HG03469 (cell line): ENCODE measurements around the gene NTRK1.

Experiments
- ATAC-seq: cut with Tn5 transposase; IDR thresholded peaks from one replicate; pipeline ENCODE4 v1.9.1; 2021; ENCODE audit warnings: mild to moderate bottlenecking, moderate library complexity, moderate number of reproducible peaks; ENCODE audit not compliant: unreplicated experiment

The NTRK1 gene

GRCh38 chr1:156856282-156856785, 4.3 kb upstream of the NTRK1 start:
- no peak for ATAC-seq

- no peak for ATAC-seq
These were observed 3.1 kb upstream of the NTRK1 start for GRCh38 chr1:156857532-156857931.

DNA sequence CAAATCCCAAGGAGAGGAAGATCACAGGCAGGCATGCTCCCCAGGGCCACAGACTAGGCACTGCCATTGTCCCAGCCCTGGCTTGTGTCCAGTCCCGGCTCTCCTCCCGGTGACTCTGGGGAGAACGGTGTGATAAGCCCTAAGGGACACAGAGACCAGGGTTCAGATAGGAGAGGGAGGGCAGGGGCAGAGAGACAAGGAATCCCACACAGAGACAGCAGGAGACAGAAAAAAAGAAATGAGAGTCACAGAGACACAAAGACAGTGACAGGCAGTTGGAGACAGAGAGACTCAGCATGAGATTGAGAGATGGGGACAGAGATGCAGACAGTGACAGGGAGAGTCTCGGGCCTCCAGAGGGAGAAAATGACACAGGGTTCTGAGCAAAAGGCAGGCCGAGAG, 2.1 kb upstream of the NTRK1 start:
- no peak for ATAC-seq

- ATAC-seq, result no peak
These were observed 1.6 kb upstream of the NTRK1 start, which contains the start of gene INSRR for GRCh38 chr1:156858959-156859522. Gene INSRR (minus strand): TSS chr1:156859117. CDS start chr1:156858621, 496 bp downstream.

- ATAC-seq, result no peak
These were observed 1.0 kb upstream of the NTRK1 start for GRCh38 chr1:156859523-156860112.

- no peak for ATAC-seq
These were observed 495 bp upstream of the NTRK1 start for GRCh38 chr1:156860113-156860627.

DNA sequence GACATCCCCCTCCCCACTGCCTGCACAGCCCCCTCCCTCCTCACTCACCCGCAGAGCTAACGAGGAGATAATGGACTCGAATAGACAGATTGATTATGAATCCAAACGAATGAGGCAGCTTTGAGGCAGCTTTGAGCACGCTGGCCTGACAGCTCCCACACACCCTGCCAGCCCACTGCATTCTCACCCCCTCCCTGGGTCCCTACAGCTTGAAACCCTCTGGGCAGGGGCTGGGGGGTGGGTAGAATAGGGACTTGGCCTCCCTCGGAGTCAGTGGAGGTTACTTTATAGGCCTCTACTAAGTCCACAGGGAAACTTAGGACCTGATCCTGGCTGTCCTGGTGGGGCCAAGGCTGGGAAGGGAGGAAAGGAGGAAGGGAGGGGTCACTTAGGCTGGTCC, 1.9 kb downstream of the NTRK1 start:
- ATAC-seq, result no peak

- ATAC-seq, result no peak
These were observed 2.4 kb downstream of the NTRK1 start for GRCh38 chr1:156862997-156863599.

- no peak for ATAC-seq
These were observed 3.0 kb downstream of the NTRK1 start for GRCh38 chr1:156863631-156864030.

GRCh38 chr1:156864796-156865195, 4.1 kb downstream of the NTRK1 start:
- no peak for ATAC-seq

DNA sequence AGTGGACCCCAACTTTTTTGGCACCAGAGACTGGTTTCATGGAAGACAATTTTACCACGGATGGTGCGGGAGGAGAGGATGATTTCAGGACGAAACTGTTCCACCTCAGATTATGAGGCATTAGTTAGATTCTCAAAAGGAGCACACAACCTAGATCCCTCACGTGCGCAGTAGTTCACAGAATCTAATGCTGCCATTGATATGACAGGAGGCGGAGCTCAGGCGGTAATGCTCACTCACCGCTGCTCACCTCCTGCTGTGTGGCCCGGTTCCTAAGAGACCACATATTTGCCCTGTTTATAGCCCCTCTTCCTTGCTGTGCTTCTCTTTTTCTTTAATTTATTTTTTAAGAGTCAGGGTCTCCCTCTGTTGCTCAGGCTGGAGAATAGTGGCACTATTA, 4.6 kb downstream of the NTRK1 start:
- no peak for ATAC-seq

DNA sequence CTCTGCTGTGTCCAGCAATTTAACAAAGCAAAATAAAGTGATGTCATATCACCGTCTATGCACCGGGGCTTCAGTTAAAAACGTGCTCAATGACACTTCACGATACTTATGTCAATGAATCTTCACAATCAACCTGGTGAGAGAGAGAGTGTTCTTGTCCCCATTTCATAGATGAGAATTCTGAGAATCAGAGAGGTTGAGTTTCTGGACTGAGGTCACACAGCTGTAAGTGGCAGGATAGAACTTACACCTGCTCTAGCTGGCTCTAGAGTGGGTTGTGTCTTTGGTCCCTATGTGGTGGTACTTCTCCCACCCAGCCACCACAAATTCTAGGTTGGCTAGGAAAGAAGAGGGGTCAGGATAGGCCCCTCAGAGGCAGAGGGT, 5.2 kb downstream of the NTRK1 start:
- no peak for ATAC-seq

DNA sequence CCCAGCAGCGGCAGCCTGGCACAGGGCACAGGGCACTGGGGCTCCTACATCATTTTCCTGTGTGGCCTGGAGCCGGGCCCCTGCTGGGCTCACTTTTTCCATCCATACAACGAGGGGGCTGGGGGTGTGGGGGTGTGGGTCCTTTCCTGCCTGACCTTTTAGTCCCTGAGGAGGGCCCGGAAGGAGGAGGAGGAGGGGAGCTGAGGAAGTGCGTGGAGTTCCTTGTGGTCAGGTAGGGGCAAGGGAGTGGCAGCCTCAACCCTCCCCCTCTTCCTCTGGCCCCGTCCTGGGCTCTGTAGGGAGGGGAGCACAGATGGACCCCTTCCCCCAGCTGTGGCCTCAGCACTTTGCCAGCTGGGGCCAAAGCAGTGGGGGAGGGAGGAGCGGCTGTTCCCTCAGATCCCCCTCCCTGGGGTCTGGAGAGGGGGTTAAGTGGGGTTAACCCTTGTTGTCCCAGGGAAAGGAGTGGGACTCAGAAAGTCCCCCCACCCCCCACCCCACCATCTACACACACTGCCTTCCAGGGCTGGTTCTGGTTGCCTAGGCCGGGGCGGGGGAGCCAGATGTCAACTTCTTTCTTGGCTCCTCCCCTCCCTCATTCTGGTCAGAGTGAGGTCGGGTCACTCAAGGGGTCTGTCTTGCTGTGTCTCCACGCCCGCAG, 5.7 kb downstream of the NTRK1 start:
- no peak for ATAC-seq

DNA sequence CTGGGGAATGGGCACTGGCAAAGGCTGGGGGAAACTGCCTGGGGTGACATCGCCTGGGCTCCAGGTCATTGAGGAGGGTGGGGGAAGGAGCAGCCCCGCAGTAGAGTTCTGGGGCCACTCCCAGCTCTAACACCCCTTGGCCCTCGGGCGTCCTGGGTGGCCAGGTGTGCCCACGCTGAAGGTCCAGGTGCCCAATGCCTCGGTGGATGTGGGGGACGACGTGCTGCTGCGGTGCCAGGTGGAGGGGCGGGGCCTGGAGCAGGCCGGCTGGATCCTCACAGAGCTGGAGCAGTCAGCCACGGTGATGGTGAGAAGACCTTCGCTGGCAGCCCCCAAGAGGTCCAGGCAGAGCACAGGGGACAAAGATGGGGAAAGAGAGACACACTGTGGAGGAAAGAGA, 7.7 kb downstream of the NTRK1 start:
- no peak for ATAC-seq

DNA sequence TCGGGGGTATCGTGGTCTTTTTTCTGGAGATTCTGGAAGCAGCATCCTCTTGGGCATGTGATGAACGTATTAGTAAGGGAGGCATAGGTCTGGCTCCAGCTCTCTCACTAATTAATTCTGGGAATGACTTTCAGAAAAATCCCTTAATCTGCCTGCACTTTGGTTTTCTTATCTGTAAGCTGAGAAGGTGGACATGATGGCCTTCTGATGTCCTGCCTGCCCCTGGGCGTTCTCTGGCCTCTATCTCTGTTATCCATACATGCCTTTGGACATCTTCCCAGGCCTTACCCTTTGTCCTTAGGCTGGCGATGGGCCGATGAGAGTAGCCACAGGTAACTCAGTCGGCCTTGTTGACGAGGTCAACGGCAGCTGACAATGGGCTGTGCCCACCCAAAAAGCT, 8.8 kb downstream of the NTRK1 start:
- ATAC-seq, result no peak

GRCh38 chr1:156873659-156874058, 13.0 kb downstream of the NTRK1 start:
- ATAC-seq, result no peak

- no peak for ATAC-seq
These were observed 13.5 kb downstream of the NTRK1 start for GRCh38 chr1:156874142-156874541.

DNA sequence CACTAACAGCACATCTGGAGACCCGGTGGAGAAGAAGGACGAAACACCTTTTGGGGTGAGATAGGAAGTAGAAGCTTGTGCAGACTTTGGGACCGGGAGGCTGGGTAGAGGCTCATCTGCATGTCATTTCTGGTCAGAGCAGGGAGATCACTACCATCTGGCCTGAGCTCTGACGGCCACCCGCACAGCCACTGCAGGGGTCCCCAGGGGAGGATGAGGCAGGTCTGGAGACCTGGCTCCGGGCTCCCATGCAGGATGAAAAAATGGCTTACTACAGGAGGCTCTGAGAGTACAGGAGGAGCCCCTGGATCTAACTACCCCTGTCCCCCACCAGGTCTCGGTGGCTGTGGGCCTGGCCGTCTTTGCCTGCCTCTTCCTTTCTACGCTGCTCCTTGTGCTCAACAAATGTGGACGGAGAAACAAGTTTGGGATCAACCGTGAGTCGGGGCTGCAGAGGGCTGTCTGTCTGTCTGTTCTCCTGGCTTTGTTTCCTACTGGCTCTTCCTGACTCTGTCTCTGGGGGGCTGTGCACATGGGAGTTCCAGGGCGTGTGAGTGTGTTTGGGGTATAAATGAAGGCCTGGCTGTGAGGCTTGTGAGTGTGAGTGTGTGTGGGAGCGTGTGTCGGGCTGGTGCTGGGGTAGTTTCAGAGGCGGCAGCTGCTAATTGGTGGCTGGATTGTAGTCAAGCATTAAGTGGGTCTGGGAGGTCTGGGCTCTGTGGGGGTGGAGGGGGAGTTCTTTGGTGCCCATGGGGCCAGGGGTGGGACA, 14.1 kb downstream of the NTRK1 start:
- ATAC-seq, result no peak

- ATAC-seq, result no peak
These were observed 14.6 kb downstream of the NTRK1 start for GRCh38 chr1:156875341-156875615.

GRCh38 chr1:156876281-156876680, 15.6 kb downstream of the NTRK1 start:
- ATAC-seq, result no peak
